ENCODE results near the gene TRIM32. TPM values are rescaled to one million over a fixed set of nuclear protein-coding genes. Genes with fewer than 3 reads are reported as not detected.

TRIM32 gene
- total RNA-seq, 4 donors from 2014 or later = 4.1 to 40.2 (median 12.7) TPM

GRCh38 chr9:116658265-116658664 lies 28.8 kb upstream of the TRIM32 start:
- 98% methylated on average over 2 of the region's 2 CpGs; no CpG with 5 or more reads in 1 of the 2 donors for WGBS, 2 donors (ENCODE audit: low coverage in 1 of 2)
- DNase-seq = no peak
- intact Hi-C loops (cut with DNase I; ENCODE audit: low total_unique reads) = loop anchor here (10.0 kb wide), 1 partner anchor 1063 kb away; no protein-coding TSS in a partner anchor
- in situ Hi-C loops (cut with MboI; ENCODE audit: low pct_ligation_motif_present in 1 of 4, low pct_unique_long_range_greater_than_20kb in 1 of 4, low sequenced_read_pairs in 3 of 4) = loop anchor here in 3 of 4 donors (25.0 kb wide), 3 partner anchors 496 to 1071 kb away; partner anchors contain the start of gene PAPPA (in 3 of the 3)
- no peak overlapping the region for H3K27ac ChIP-seq
- peaks cover 0 to 17% (median 1%) of the 10 kb centered on the region in 4 donors for H3K4me1 ChIP-seq
- no peaks in the 10 kb centered on the region for H3K9me3 ChIP-seq
- H3K27me3 ChIP-seq = no peaks in the 10 kb centered on the region
- H3K4me3 ChIP-seq = no peak overlapping the region
- no peaks in the 10 kb centered on the region for H3K36me3 ChIP-seq
- TF ChIP-seq POLR2AphosphoS5 (IDR thresholded peaks at IDR 0.05) (no peak), POLR2A (IDR thresholded peaks at IDR 0.05) (no peak), EP300 (IDR thresholded peaks at IDR 0.05; ENCODE audit: low read depth) (no peak), CTCF (IDR thresholded peaks at IDR 0.05) (no peak)

GRCh38 chr9:116661037-116661954 lies 25.8 kb upstream of the TRIM32 start:
- Histone ChIP-seq H3K27me3 (no peaks in the 10 kb centered on the region), H3K9me3 (no peaks in the 10 kb centered on the region), H3K4me3 (no peak overlapping the region), H3K4me1 (peaks cover 0 to 22% (median 1%) of the 10 kb centered on the region in 4 donors), H3K36me3 (no peaks in the 10 kb centered on the region), H3K27ac (no peak overlapping the region)
- 63 to 69% methylated on average over 5 to 7 of the region's 7 CpGs for WGBS, 2 donors (ENCODE audit: low coverage in 1 of 2)
- intact Hi-C loops (cut with DNase I; ENCODE audit: low total_unique reads) = no loop called here
- DNase-seq = no peak
- in situ Hi-C loops (cut with MboI; ENCODE audit: low pct_ligation_motif_present in 1 of 4, low pct_unique_long_range_greater_than_20kb in 1 of 4, low sequenced_read_pairs in 3 of 4) = loop anchor here in 3 of 4 donors (25.0 kb wide), 3 partner anchors 499 to 1074 kb away; partner anchors contain the start of gene PAPPA (in 3 of the 3)
- no peak for TF ChIP-seq POLR2AphosphoS5 (IDR thresholded peaks at IDR 0.05)
- peak; percentile 67 to 73 (median 69) for TF ChIP-seq CTCF (IDR thresholded peaks at IDR 0.05)
- TF ChIP-seq EP300 (IDR thresholded peaks at IDR 0.05; ENCODE audit: low read depth) = no peak
- no peak for TF ChIP-seq POLR2A (IDR thresholded peaks at IDR 0.05)

- intact Hi-C loops (cut with DNase I; ENCODE audit: low total_unique reads) = no loop called here
- in situ Hi-C loops (cut with MboI; ENCODE audit: low pct_ligation_motif_present in 1 of 4, low pct_unique_long_range_greater_than_20kb in 1 of 4, low sequenced_read_pairs in 3 of 4) = loop anchor here in 3 of 4 donors (25.0 kb wide), 3 partner anchors 500 to 1075 kb away; partner anchors contain the start of gene PAPPA (in 3 of the 3)
- no peak for DNase-seq
- H3K4me3 ChIP-seq = no peak overlapping the region
- WGBS, 2 donors (ENCODE audit: low coverage in 1 of 2) = 38 to 66% methylated on average over 4 to 6 of the region's 6 CpGs
- TF ChIP-seq POLR2AphosphoS5 (IDR thresholded peaks at IDR 0.05) (no peak), POLR2A (IDR thresholded peaks at IDR 0.05) (no peak), CTCF (IDR thresholded peaks at IDR 0.05) (no peak), EP300 (IDR thresholded peaks at IDR 0.05; ENCODE audit: low read depth) (no peak)
- no peaks in the 10 kb centered on the region for H3K27me3 ChIP-seq
- no peaks in the 10 kb centered on the region for H3K9me3 ChIP-seq
- peak overlapping the region in 2 of 4 donors; percentile 31 to 50 for H3K27ac ChIP-seq
- peaks cover 0 to 22% (median 1%) of the 10 kb centered on the region in 4 donors for H3K4me1 ChIP-seq
- no peaks in the 10 kb centered on the region for H3K36me3 ChIP-seq
Observed at GRCh38 chr9:116662646-116663310, 24.3 kb upstream of the TRIM32 start.

- Histone ChIP-seq H3K4me3 (no peak overlapping the region), H3K36me3 (no peaks in the 10 kb centered on the region), H3K9me3 (no peaks in the 10 kb centered on the region), H3K4me1 (peaks cover 0 to 22% (median 1%) of the 10 kb centered on the region in 4 donors), H3K27ac (peak overlapping the region in 1 of 4 donors; percentile 50), H3K27me3 (no peaks in the 10 kb centered on the region)
- intact Hi-C loops (cut with DNase I; ENCODE audit: low total_unique reads) = no loop called here
- TF ChIP-seq EP300 (IDR thresholded peaks at IDR 0.05; ENCODE audit: low read depth) = no peak
- no peak for TF ChIP-seq POLR2AphosphoS5 (IDR thresholded peaks at IDR 0.05)
- TF ChIP-seq CTCF (IDR thresholded peaks at IDR 0.05) = no peak
- no peak for TF ChIP-seq POLR2A (IDR thresholded peaks at IDR 0.05)
- no peak for DNase-seq
- in situ Hi-C loops (cut with MboI; ENCODE audit: low pct_ligation_motif_present in 1 of 4, low pct_unique_long_range_greater_than_20kb in 1 of 4, low sequenced_read_pairs in 3 of 4) = loop anchor here in 3 of 4 donors (25.0 kb wide), 3 partner anchors 501 to 1076 kb away; partner anchors contain the start of gene PAPPA (in 3 of the 3)
- 91 to 95% methylated on average over 1 of the region's 1 CpG for WGBS, 2 donors (ENCODE audit: low coverage in 1 of 2)
Observed at GRCh38 chr9:116663581-116663980, 23.5 kb upstream of the TRIM32 start.

Data from transverse colon (tissue), 4 donors.